ENCODE data around the gene PRX.

DNA sequence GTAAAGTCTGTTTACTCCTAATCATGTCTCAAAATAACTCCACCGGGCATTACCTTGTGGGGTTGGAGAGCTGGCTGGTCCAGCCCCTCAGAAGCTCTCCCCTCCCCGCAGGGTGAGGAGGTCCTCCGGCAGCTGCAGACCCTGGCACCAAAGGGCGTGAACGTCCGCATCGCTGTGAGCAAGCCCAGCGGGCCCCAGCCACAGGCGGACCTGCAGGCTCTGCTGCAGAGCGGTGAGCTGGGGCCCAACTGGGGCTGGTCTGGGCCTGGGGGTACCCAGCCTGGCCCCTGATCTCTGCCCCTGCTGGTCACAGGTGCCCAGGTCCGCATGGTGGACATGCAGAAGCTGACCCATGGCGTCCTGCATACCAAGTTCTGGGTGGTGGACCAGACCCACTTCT is 43.4 kb downstream of the PRX start:
- TF ChIP-seq SAFB2 (IDR thresholded peaks at IDR 0.05; ENCODE audit: borderline replicate concordance, low read depth, low read length, severe bottlenecking) (no peak), CHD4 (IDR thresholded peaks at IDR 0.05; ENCODE audit: insufficient read depth, insufficient replicate concordance, low read depth, low read length, poor library complexity, severe bottlenecking) (no peak), POLR2AphosphoS5 (IDR thresholded peaks at IDR 0.05; ENCODE audit: control insufficient read depth, insufficient read depth, low read depth, low read length) (no peak), HNRNPL (IDR thresholded peaks at IDR 0.05; ENCODE audit: low read depth, low read length) (no peak), JUND (IDR thresholded peaks at IDR 0.05; ENCODE audit: borderline replicate concordance, low read depth, low read length) (no peak), JUND (tag; IDR thresholded peaks at IDR 0.05; ENCODE audit: borderline replicate concordance, low read depth, low read length) (no peak), NFIC (IDR thresholded peaks at IDR 0.05) (no peak)
- TF ChIP-seq, protein P1, sequence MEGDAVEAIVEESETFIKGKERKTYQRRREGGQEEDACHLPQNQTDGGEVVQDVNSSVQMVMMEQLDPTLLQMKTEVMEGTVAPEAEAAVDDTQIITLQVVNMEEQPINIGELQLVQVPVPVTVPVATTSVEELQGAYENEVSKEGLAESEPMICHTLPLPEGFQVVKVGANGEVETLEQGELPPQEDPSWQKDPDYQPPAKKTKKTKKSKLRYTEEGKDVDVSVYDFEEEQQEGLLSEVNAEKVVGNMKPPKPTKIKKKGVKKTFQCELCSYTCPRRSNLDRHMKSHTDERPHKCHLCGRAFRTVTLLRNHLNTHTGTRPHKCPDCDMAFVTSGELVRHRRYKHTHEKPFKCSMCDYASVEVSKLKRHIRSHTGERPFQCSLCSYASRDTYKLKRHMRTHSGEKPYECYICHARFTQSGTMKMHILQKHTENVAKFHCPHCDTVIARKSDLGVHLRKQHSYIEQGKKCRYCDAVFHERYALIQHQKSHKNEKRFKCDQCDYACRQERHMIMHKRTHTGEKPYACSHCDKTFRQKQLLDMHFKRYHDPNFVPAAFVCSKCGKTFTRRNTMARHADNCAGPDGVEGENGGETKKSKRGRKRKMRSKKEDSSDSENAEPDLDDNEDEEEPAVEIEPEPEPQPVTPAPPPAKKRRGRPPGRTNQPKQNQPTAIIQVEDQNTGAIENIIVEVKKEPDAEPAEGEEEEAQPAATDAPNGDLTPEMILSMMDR (IDR thresholded peaks at IDR 0.05 in 2 of 3, conservative IDR thresholded peaks at IDR 0.05 in 1 of 3; ENCODE audit: insufficient read depth in 2 of 3, low read depth in 1 of 3, low read length in 3 of 3), result no peak
- TF ChIP-seq, protein P2, sequence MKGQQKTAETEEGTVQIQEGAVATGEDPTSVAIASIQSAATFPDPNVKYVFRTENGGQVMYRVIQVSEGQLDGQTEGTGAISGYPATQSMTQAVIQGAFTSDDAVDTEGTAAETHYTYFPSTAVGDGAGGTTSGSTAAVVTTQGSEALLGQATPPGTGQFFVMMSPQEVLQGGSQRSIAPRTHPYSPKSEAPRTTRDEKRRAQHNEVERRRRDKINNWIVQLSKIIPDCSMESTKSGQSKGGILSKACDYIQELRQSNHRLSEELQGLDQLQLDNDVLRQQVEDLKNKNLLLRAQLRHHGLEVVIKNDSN (CRISPR knock-in tag; IDR thresholded peaks at IDR 0.05), result no peak
- TF ChIP-seq, protein P3, sequence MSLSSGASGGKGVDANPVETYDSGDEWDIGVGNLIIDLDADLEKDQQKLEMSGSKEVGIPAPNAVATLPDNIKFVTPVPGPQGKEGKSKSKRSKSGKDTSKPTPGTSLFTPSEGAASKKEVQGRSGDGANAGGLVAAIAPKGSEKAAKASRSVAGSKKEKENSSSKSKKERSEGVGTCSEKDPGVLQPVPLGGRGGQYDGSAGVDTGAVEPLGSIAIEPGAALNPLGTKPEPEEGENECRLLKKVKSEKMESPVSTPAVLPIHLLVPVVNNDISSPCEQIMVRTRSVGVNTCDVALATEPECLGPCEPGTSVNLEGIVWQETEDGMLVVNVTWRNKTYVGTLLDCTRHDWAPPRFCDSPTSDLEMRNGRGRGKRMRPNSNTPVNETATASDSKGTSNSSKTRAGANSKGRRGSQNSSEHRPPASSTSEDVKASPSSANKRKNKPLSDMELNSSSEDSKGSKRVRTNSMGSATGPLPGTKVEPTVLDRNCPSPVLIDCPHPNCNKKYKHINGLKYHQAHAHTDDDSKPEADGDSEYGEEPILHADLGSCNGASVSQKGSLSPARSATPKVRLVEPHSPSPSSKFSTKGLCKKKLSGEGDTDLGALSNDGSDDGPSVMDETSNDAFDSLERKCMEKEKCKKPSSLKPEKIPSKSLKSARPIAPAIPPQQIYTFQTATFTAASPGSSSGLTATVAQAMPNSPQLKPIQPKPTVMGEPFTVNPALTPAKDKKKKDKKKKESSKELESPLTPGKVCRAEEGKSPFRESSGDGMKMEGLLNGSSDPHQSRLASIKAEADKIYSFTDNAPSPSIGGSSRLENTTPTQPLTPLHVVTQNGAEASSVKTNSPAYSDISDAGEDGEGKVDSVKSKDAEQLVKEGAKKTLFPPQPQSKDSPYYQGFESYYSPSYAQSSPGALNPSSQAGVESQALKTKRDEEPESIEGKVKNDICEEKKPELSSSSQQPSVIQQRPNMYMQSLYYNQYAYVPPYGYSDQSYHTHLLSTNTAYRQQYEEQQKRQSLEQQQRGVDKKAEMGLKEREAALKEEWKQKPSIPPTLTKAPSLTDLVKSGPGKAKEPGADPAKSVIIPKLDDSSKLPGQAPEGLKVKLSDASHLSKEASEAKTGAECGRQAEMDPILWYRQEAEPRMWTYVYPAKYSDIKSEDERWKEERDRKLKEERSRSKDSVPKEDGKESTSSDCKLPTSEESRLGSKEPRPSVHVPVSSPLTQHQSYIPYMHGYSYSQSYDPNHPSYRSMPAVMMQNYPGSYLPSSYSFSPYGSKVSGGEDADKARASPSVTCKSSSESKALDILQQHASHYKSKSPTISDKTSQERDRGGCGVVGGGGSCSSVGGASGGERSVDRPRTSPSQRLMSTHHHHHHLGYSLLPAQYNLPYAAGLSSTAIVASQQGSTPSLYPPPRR (CRISPR knock-in tag; IDR thresholded peaks at IDR 0.05; ENCODE audit: borderline replicate concordance), result no peak
